ENCODE measurements around the gene TMEM63B. TPM values are rescaled to one million over a fixed set of nuclear protein-coding genes. Genes with fewer than 3 reads are reported as not detected.
A peak's percentile ranks its signal among the peaks of the same experiment; 100 is the strongest.
"Not testable (repeated sequence)": the region's sequence is repeated elsewhere in the genome, so short reads cannot be mapped to it uniquely, and the experiment has no call there.

TMEM63B gene
- total RNA-seq, 3 donors from 2014 or later = 17.4 to 22.6 (median 17.5) TPM

- Mint-ChIP-seq H3K4me1 (ENCODE audit: low read depth) (peaks cover 12% of the 10 kb centered on the region), H3K4me3 (no peak overlapping the region), H3K36me3 (ENCODE audit: insufficient read depth) (no peaks in the 10 kb centered on the region), H3K9me3 (no peaks in the 10 kb centered on the region), H3K27me3 (ENCODE audit: low read depth) (peaks cover 14% of the 10 kb centered on the region)
- no peak for ATAC-seq
- no peak for DNase-seq
Observed at GRCh38 chr6:44188819-44189218, 61.5 kb downstream of the TMEM63B start.

- H3K4me1 Mint-ChIP-seq (ENCODE audit: low read depth) = peaks cover 12% of the 10 kb centered on the region
- ATAC-seq (no peak), DNase-seq (no peak)
- no peak overlapping the region for H3K4me3 Mint-ChIP-seq
- no peaks in the 10 kb centered on the region for H3K36me3 Mint-ChIP-seq (ENCODE audit: insufficient read depth)
- H3K9me3 Mint-ChIP-seq = no peaks in the 10 kb centered on the region
- peaks cover 14% of the 10 kb centered on the region for H3K27me3 Mint-ChIP-seq (ENCODE audit: low read depth)
Observed at GRCh38 chr6:44189257-44189656, 61.9 kb downstream of the TMEM63B start.

- Mint-ChIP-seq H3K4me1 (ENCODE audit: low read depth) (peaks cover 10% of the 10 kb centered on the region), H3K27me3 (ENCODE audit: low read depth) (peaks cover 14% of the 10 kb centered on the region), H3K4me3 (no peak overlapping the region), H3K36me3 (ENCODE audit: insufficient read depth) (no peaks in the 10 kb centered on the region), H3K9me3 (no peaks in the 10 kb centered on the region)
- DNase-seq (no peak), ATAC-seq (peak; percentile 76 to 80)
Observed at GRCh38 chr6:44190715-44191114, 63.4 kb downstream of the TMEM63B start.

GRCh38 chr6:44192428-44193041, 65.2 kb downstream of the TMEM63B start:
- DNase-seq = no peak
- Mint-ChIP-seq H3K4me3 (no peak overlapping the region), H3K36me3 (ENCODE audit: insufficient read depth) (no peaks in the 10 kb centered on the region), H3K27me3 (ENCODE audit: low read depth) (peaks cover 11% of the 10 kb centered on the region), H3K4me1 (ENCODE audit: low read depth) (peaks cover 4% of the 10 kb centered on the region), H3K9me3 (no peaks in the 10 kb centered on the region)
- no peak for ATAC-seq

- H3K9me3 Mint-ChIP-seq = no peaks in the 10 kb centered on the region
- H3K27me3 Mint-ChIP-seq (ENCODE audit: low read depth) = peaks cover 11% of the 10 kb centered on the region
- ATAC-seq = no peak
- H3K36me3 Mint-ChIP-seq (ENCODE audit: insufficient read depth) = no peaks in the 10 kb centered on the region
- no peak overlapping the region for H3K4me3 Mint-ChIP-seq
- H3K4me1 Mint-ChIP-seq (ENCODE audit: low read depth) = peaks cover 4% of the 10 kb centered on the region
- DNase-seq = no peak
Observed at GRCh38 chr6:44193307-44193910, 66.1 kb downstream of the TMEM63B start.

- Mint-ChIP-seq H3K4me1 (ENCODE audit: low read depth) (peaks cover 4% of the 10 kb centered on the region), H3K4me3 (no peak overlapping the region), H3K9me3 (no peaks in the 10 kb centered on the region), H3K36me3 (ENCODE audit: insufficient read depth) (no peaks in the 10 kb centered on the region), H3K27me3 (ENCODE audit: low read depth) (peaks cover 11% of the 10 kb centered on the region)
- ATAC-seq = no peak
- DNase-seq = no peak
Observed at GRCh38 chr6:44194326-44194725, 67.0 kb downstream of the TMEM63B start.

- H3K36me3 Mint-ChIP-seq (ENCODE audit: insufficient read depth); H3K4me1 Mint-ChIP-seq (ENCODE audit: low read depth); ATAC-seq; H3K4me3 Mint-ChIP-seq; H3K9me3 Mint-ChIP-seq; DNase-seq: not testable (repeated sequence)
- peaks cover 18% of the 10 kb centered on the region for H3K27me3 Mint-ChIP-seq (ENCODE audit: low read depth)
Observed at GRCh38 chr6:44196351-44196750, 69.0 kb downstream of the TMEM63B start.

GRCh38 chr6:44198684-44199083, 71.3 kb downstream of the TMEM63B start:
- DNase-seq = no peak
- Mint-ChIP-seq H3K9me3 (no peaks in the 10 kb centered on the region), H3K36me3 (ENCODE audit: insufficient read depth) (no peaks in the 10 kb centered on the region), H3K4me1 (ENCODE audit: low read depth) (no peaks in the 10 kb centered on the region), H3K4me3 (no peak overlapping the region), H3K27me3 (ENCODE audit: low read depth) (peaks cover 8% of the 10 kb centered on the region)
- no peak for ATAC-seq

- Mint-ChIP-seq H3K36me3 (ENCODE audit: insufficient read depth) (no peaks in the 10 kb centered on the region), H3K4me1 (ENCODE audit: low read depth) (no peaks in the 10 kb centered on the region), H3K4me3 (no peak overlapping the region), H3K9me3 (no peaks in the 10 kb centered on the region), H3K27me3 (ENCODE audit: low read depth) (peaks cover 8% of the 10 kb centered on the region)
- ATAC-seq = no peak
- no peak for DNase-seq
Observed at GRCh38 chr6:44199883-44200282, 72.5 kb downstream of the TMEM63B start.

GRCh38 chr6:44201200-44201599, 73.8 kb downstream of the TMEM63B start:
- ATAC-seq (no peak), DNase-seq (no peak)
- H3K4me3 Mint-ChIP-seq = no peak overlapping the region
- H3K4me1 Mint-ChIP-seq (ENCODE audit: low read depth) = no peaks in the 10 kb centered on the region
- no peaks in the 10 kb centered on the region for H3K36me3 Mint-ChIP-seq (ENCODE audit: insufficient read depth)
- H3K27me3 Mint-ChIP-seq (ENCODE audit: low read depth) = peaks cover 8% of the 10 kb centered on the region
- no peaks in the 10 kb centered on the region for H3K9me3 Mint-ChIP-seq

- H3K4me3 Mint-ChIP-seq = no peak overlapping the region
- H3K27me3 Mint-ChIP-seq (ENCODE audit: low read depth) = peaks cover 8% of the 10 kb centered on the region
- no peaks in the 10 kb centered on the region for H3K9me3 Mint-ChIP-seq
- no peaks in the 10 kb centered on the region for H3K4me1 Mint-ChIP-seq (ENCODE audit: low read depth)
- ATAC-seq (no peak), DNase-seq (no peak)
- H3K36me3 Mint-ChIP-seq (ENCODE audit: insufficient read depth) = no peaks in the 10 kb centered on the region
Observed at GRCh38 chr6:44201638-44202303, 74.4 kb downstream of the TMEM63B start.

GRCh38 chr6:44202332-44202971, 75.1 kb downstream of the TMEM63B start:
- no peaks in the 10 kb centered on the region for H3K9me3 Mint-ChIP-seq
- ATAC-seq (no peak), DNase-seq (no peak)
- H3K27me3 Mint-ChIP-seq (ENCODE audit: low read depth) = peaks cover 8% of the 10 kb centered on the region
- no peaks in the 10 kb centered on the region for H3K36me3 Mint-ChIP-seq (ENCODE audit: insufficient read depth)
- no peak overlapping the region for H3K4me3 Mint-ChIP-seq
- no peaks in the 10 kb centered on the region for H3K4me1 Mint-ChIP-seq (ENCODE audit: low read depth)

- DNase-seq (no peak), ATAC-seq (no peak)
- Mint-ChIP-seq H3K4me1 (ENCODE audit: low read depth) (no peaks in the 10 kb centered on the region), H3K4me3 (no peak overlapping the region), H3K36me3 (ENCODE audit: insufficient read depth) (no peaks in the 10 kb centered on the region), H3K27me3 (ENCODE audit: low read depth) (peaks cover 8% of the 10 kb centered on the region), H3K9me3 (no peaks in the 10 kb centered on the region)
Observed at GRCh38 chr6:44202972-44203750, 75.8 kb downstream of the TMEM63B start.

GRCh38 chr6:44203955-44204354, 76.6 kb downstream of the TMEM63B start:
- Mint-ChIP-seq H3K4me1 (ENCODE audit: low read depth) (no peaks in the 10 kb centered on the region), H3K4me3 (no peak overlapping the region), H3K36me3 (ENCODE audit: insufficient read depth) (no peaks in the 10 kb centered on the region), H3K27me3 (ENCODE audit: low read depth) (peaks cover 8% of the 10 kb centered on the region), H3K9me3 (no peaks in the 10 kb centered on the region)
- DNase-seq (no peak), ATAC-seq (no peak)

Measured in activated T-cell treated with anti-CD3 and anti-CD28 coated beads, Interleukin-2, amount 50 U/mL, for 4 hours (primary cell).